HG03558 (cell line): ENCODE measurements around the gene CIRBP.

Experiments used
- ATAC-seq: cut with Tn5 transposase; IDR thresholded peaks from one replicate; pipeline ENCODE4 v1.9.1; 2021; ENCODE audit warnings: moderate number of reproducible peaks; ENCODE audit not compliant: unreplicated experiment; ENCODE audit errors: extremely low read depth

Gene CIRBP

DNA sequence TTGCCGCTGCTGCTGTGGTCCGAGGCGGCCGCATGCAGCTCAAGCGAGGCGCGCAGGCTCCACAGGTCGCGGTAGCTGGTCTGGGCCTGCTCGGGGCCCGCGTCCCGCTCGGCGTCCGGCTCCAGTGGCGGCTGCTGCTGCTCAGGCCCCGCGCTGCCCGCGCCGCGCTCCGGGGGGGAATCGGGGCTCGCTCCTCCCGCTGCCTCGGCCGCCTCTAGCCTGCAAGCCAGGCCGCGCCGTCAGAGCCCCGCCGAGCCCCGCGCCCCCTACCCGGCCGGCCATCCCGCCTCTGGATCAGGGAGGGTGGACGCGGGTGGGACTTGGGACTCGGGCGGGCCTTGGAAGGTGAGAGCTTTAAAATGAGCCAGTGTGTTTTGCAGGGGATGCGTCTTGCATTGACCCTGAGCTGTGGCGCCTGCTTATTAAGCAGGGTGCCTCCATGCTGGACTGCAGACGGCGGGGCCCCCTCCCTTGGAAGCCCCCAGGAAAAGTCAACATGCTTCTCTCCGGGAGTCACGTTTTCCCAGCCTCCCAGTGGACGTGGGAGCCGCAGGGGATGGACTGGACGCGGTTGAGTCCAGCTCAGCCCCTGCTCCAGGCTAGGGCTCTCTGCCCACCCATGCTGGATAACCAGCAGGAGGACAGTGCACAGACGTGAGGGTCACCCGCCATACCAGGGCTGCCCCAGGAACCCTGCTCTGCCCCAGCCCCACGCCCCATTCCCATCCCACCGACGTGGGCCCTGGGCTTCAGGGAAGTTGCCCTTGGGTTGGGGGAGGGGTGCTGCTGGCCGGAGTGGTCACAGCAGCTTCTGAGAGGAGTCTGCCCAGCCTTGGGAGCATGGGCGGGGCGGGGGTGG lies 39.0 kb upstream of the CIRBP start:
- ATAC-seq, result no peak

DNA sequence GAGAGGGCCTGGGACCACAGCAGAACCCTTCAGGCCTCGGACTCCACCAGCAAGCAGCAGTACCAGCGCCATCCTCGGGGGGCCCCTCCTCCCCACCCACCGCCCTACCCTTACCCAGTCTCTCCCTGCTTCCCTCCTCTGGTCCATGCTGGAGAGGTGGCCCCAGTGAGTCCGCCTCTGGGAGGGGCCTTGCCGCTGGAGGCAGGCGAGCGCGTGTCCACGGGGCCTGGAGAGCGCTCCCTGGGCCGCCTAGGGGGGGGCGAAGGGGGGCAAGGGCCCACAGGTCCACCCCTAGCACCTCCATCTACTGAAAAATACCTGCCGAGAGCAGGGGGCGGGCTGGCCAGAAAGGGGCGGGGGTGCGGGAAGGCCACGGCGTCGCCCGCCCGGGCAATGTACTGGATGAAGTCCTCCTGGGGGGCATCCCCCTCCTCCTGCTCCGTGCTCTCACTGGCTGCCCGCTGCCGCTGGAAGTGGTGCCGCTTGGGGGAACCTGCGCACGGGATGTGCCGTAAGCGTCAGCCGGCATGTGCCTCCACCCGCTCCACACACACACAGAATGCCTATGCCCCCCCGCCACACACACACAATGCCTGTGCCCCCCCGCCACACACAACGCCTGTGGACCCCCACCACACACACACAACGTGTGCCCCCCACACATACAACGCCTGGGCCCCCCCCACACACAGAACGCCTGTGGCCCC lies 38.2 kb upstream of the CIRBP start:
- ATAC-seq, result no peak

DNA sequence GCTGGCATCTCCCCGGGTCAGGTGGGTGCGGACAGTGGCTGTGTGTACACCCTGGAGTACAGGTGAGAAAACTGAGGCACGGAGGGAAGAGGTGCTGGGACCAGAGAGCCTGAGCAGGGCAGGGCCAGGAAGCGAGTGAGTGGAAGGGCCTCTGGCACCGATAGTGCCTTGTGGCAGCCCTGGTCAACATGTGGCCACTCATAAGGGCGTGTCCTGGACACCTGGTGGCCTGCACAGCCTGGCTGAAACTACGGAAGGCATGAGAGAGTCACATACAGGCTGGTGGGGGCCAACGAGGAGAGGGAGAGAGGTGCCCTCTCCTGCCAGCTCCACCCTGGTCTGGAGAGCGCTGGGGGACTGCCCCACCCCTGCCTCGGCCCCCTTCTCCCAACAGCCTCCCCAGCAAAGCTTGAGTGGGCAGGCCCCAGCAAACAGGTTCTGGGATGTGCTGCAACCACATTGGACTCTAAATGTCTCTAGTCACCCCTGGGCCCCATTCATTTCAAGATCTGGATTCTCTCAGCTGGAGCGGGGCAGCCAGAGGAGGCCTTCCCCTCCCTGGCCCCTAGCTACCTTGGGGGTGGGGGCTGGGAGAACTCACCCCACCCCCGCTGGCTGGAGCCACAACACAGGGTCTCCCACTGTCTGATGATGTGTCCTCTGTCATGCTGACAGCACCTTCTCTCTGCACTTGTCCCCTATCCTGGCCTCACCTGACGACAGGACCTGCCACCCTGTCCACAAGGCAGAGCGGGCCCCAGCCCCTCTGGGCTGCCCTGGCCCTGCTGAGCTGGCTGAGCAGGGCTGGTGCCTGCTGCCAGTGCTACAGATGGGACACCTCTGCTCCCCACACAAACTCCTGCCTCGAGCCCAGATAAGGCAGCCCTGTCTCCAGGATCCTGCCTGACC lies 37.1 kb upstream of the CIRBP start:
- ATAC-seq, result no peak

DNA sequence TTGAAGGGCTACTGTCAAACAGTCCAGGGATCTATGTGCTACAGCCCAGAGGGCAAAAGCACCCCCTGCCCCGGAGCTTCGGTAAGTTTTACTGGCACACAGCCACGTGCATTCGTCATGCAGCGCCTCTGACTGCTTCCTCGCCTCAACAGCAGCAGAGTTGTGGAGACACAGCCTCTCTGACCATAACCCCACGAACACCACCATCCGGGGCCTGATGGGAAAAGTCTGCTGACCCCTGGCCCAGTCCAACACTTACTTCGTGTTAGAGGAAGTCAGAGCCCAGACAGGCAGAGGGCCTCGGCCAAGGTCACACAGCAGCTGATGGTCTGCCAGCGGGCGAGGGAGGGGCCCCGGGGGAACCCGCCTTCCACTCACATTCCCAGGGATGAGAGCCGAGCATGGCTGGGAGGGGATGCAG lies 36.5 kb upstream of the CIRBP start:
- no peak for ATAC-seq

DNA sequence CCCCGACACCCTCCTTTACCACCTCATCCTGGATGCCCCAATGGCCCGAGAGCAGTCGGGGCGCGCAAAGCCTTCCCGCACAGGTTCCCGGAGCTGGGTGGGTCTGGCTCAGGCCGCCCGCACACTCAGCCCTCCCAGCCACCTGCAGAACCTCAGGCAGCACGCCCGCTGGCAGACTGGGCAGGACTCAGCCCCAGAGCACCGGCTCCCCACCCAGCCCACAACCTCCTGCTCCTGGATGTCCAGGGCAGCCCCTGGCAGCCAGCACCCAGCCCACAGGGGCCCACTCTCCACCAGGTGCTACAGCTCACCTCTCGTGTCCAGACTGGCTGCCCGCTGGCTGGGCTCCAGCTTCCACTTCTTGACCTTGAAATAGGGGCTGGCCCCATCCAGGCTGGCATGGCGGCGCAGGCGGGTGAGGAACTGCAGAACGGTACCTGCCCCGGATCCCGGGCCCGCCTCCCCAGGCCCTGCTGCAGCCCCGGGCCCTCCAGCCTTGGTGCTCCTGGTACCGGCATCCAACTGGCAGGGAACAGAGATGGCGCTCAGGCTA lies 35.9 kb upstream of the CIRBP start:
- no peak for ATAC-seq

DNA sequence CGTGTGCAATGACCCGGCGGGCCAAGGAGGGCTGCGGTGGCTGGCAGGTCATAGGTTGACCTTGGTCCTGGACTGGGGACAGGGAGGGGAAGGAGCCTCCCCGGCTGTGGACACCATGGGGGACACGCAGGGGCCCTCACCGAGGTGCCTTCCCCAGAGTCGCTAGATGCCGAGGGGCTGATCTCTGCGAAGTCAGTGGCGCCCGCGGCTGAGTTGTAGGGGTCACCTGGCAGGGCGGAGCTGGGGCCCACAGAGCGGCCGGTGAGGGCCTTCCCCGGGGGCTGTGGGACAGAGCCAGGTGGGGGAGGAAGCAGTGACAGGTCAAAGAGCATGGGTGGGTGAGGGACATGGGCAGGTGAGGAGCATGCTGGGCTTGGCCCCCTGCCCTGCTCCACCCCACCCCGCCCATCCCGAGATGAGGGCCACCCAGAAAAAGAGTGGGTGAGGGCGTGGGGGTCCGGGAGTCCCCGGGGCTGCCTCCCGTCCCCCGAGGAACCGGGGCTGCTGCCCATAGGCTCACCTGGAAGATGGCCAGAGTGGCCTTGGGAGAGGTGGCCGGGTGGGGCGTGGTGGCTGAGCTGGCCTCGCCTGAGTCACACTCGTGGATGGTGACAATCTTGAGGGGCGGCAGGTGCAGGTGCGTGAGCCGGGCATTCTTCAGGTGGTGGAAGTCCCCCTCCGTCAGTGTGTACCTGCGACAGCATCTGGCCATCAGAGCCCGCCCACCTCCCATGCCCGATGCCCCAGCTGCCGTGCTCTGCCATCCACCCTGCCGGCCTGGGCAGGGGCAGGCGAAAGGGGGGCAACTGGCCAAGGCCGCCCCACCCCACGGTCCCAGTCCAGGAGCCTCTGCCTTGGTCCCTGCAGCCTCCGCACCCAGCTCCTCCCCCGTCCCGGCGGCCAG lies 34.8 kb upstream of the CIRBP start:
- ATAC-seq, result no peak

DNA sequence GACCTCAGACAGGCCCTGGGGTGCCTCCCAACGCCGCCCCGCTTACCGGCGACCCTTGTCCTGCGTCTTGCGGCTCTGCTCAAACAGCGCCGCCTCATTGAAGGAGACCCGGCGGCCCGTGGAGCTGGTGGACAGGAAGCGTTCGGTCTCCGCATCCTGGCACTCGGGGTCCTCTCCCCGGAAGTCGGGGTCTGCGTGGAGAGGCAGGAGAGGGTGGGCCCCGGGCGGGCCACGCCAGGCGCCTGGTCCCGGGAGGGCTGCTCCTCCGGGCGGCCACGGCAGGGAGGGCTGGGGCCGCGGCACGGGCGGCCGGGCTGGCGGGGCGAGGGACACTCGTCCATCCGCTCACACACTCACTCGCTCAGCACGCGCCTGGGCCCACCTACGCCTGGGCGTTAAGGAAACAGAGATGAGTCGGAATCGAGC lies 34.2 kb upstream of the CIRBP start:
- ATAC-seq, result no peak

DNA sequence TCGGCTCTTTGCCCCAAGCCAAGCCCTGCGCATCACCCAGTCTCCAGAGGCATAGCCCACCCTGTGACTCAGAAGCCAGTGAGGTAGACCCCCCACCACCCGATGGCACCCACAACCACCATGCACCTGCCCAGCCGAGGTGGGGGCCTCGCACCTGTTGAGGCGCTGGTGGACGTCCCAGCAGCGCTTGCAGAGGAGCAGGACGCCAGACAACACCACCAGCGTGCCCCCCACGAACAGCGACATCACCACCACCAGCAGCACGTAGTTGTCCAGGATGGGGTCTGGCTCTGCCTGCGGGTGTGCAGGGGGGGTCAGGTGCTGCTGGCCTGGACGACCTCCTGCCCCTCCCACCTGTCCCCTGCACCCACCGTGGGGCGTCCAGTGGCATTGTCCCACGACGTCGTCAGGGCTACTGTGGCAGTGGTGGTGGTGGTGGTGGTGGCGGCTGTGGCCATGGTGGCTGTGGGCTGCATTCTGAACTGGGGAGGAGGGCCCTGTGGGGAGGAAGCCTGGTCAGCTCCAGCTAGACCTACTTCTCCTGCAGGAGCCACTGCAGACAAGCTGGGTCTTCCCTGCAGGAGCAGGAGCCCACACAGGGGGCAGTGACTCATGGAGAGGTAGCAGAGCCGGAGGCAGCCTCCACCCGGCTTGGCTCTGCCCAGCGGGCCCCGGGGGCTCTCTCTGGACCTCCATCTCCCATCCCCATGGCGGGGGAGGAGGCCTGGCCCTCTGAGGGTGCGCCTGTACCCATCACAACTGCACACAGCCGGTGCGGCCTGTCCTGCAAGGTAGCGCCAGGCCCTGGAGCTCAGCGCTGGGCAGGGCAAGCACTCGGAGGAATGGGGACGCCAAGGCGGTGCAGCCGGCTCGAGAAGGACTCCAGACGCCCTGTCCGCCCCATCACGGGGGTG lies 33.2 kb upstream of the CIRBP start:
- ATAC-seq, result no peak

DNA sequence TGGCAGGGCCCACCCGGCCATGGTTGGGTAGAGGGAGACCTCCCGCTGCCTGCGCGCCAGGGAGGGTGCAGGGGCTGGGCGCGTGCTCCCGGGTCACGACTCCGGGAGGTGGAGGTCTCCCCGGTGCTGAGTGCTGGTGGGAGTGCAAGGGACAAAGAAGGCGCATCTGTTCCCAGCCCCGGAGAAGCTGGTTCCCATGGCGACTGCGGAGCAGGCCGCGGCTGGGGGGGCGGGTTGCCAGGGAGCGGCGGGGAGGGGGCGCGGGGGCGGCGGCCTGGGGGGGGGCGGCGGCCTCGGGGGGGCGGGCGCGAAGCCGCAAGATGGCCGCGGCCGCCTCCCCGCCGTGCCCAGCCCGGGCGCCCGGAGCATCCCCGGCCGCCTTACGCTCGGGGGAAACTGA lies 32.6 kb upstream of the CIRBP start:
- no peak for ATAC-seq

DNA sequence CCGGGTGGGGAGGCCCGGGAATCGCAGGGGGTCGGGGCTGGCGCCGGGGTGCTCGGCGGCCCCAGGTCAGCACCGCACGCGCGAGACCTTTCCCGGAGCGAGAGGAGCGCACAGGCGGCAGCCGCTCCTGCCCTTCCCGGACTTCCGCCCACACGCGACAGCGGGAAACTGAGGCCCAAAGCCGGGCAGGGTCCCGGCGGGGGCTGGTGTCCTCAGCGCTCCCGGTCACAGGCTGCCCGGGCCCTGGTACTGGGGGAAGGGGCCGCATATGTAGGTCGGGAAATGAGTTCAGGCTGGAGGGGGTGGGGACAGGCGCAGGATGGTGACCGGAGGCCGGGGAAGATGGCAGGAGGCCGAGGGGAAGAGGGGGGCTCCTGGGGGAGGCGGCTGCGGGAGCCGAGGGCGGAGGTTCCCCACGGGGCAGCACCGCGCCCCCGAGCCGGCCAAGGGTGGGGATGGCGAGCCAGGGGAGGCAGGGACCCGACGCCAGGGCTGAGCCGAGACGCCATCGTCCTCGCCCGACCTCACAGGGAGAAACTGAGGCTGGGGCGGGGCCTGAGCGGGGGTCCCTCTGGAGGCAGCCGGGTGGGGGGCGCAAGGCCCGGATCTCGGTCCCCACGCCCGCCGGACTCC lies 32.0 kb upstream of the CIRBP start:
- ATAC-seq, result no peak

DNA sequence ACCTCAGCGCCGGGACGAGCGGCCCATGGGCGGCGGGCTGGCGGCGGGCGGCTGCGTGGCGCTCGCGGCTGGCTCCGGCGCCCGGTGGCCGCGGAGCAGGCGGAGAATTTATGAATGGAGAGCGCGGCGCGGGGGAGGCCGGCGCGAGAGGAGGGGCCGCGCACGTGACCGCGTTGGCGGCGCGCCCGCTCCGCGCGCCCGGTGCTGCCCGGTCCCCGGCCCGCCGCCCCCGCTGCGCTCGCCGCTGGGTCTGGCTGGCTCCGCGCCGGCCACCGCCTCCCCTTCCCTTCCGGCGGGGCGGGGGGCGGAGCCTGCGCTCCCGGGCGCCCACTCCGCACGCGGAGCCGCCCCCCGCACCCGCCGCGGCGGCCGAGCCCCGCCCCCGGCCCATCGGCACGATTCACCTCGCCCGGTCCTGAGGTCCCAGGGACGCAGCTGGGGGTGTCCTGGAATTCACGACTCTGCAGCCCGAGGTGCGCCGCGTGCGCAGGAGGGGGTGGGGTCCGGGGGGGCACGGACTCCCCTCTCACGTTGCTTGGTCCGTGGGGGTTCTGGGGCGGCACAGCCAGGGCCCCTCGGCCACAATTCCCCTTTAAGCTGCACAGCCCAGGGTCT lies 31.3 kb upstream of the CIRBP start, which contains the start of gene CBARP:
TSS of gene CBARP (minus strand) at position 252 of the 615 bp plus-strand sequence. CDS start 1,905 bp downstream, outside the sequence.
- no peak for ATAC-seq

DNA sequence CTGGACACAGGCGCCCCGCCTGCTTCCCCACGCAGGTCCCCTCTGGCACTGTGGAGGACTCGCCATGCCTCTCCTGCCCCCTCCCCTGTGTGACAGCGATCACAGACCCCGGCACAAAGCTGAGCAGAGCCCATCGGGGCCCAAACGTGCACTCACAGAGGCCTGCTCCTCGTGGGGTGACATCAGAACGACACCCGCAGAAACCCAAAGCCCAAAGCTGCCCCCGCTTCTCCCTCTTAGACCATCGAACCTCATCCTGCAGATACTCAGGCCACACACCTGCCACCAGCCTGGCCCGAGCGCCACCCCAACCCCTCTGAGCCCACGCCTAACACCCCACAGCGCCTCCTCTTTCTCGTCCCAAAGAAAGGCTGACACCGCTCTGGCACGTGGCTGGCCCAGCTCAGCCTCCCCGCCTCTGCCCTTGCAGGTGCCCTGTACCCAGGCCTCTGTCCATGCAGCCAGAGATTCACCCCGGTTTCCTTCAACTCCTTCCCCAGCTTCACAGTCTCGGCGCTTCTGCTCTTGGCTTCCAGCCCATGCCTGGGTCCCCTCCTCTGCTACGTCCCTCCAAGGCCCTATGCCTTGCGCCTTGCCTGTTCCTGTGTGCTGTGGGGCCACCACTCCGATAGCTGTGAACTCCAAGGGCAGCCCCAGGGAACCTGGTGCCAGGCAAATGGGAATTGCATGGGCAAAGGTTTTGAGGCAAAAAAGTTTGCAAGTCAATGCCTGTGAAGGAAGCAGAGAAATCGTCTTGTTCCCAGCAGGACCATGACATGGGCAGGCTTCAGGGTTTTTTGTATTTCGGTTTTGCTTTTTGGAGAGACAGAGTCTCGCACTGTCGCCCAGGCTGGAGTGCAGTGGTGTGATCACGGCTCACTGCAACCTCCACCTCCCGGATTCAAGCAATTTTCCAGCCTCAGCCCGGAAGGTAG lies 30.5 kb upstream of the CIRBP start:
- ATAC-seq, result no peak

DNA sequence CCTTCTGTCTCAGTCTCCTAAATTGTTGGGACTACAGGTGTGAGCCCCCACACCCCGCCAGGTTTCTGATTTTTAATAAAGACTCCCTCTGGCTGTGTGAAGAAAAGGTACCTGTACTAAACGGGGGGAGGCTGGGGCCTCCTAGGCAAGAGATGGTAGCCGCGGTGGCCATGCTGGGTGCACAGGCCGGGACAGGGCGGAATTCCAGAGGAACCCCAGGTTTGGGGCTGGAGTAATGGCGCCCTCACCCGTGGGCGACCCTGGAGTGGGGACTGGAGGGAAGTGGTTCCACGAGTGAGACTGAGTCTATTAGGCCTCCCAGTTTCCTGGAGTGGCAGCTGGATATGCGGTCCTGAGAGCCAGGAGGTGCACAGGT lies 29.7 kb upstream of the CIRBP start:
- ATAC-seq, result no peak

DNA sequence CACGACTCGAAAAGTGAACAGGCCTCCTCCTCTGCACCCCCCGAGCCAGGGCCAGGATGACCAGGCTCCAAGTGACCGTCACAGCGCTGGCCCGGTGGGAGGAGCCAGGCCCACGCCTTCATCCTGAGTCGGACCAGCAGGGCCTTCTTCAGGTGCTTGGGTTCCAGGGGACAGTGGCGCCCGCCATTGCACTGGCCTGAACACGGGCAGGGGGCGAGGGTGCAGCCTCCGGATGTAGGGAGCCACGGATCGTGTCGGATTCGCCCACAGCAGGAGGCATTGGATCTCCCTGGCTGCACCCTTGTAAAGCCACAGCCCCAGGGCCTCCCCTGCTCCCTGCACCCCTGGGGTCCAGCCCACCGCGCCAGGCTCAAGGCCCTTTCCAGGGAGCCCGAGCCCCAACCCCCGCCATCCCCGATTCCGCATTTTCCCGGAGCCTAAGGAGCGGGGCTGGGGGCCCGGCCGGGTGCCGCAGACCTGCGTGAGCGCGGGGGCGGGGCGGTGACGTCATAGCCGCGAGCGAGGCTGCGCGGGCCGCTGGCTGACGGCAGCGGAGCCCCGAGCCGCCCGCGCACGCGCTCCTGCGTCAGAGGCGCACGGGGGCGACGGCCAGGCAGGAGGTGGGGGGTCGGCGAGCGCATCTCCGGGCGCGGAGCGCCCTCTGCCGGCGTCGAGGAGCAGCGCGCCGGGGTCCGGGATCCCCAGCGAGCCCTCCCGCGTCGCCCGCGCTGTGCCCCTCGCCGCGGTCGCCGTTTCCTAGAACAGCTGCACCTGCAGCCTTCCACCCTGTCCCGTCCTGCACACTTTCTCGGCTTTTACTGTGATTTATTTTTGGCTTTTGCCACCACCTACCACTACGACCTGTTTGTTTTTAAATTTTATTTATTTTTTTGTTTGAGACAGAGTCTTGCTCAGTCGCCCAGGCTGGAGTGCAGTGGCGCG lies 29.1 kb upstream of the CIRBP start:
- no peak for ATAC-seq

DNA sequence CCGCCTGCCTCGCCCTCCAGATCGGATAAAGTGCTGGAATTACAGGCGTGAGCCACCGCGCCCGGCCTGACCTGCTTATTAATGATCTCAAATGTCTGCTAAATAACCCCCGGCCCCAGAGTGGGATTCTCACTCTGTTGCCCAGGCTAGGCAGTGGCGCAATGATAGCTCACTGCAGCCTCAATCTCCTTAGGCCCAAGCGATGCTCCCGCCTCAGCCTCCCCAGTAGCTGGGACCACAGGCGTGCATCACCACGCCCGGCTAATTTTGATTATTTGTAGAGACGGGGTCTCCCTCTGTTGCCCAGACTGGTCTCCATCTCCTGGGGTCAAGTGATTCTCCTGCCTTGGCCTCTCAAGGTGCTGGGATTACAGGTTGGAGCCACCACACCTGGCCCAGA lies 28.2 kb upstream of the CIRBP start:
- no peak for ATAC-seq
